NCI-H2227 treated with DMSO at 0.1 percent for 48 hours (cell line): ENCODE data around the gene ANTXR1.

ENCODE experiments used
- DNase-seq: peaks from one replicate; lab custom pipeline; 2025; lab: John Stamatoyannopoulos, UW

The ANTXR1 gene

DNA sequence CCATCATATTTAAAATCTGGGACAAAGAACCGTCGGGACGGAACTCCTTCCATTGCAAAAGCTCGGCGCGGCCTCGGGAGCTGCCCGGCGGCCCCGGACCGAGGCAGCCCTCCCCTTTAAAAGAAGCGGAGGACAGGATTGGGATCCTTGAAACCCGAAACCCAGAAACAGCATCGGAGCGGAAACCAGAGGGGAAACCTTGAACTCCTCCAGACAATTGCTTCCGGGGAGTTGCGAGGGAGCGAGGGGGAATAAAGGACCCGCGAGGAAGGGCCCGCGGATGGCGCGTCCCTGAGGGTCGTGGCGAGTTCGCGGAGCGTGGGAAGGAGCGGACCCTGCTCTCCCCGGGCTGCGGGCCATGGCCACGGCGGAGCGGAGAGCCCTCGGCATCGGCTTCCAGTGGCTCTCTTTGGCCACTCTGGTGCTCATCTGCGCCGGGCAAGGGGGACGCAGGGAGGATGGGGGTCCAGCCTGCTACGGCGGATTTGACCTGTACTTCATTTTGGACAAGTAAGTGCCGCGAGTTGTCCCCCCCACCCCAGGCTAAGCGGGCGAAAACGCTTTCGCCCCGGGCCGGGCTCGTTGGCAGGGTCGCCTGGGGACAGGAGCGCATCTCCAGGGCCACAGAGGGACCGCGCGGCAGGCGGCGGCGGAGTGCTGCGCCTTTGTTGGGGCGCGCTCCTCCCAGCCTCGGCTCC, at the start of gene ANTXR1:
Gene ANTXR1, plus strand, starts transcription at position 38 of the 698 bp plus-strand sequence. Its CDS starts 321 bp downstream, at position 359.
- peak; percentile 83 for DNase-seq

DNA sequence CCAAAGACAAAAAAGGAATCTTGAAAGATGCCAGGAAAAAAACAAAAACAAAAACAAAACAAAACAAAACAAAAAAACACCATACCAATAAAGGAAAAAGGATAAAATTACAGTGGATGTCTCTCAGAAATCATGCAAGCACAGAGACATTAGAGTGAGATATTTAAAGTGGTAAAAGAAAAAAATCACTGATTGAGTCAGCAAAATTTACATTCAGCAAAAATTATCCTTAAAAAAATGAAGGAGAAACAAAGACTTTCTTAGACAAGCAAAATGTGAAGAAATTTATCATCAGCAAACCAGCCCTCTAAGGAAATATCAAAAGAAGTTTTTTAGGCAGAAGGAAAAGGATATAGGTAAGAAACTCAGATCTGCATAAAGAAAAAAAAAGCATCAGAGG, 48.7 kb upstream of the ANTXR1 start:
- no peak for DNase-seq

DNA sequence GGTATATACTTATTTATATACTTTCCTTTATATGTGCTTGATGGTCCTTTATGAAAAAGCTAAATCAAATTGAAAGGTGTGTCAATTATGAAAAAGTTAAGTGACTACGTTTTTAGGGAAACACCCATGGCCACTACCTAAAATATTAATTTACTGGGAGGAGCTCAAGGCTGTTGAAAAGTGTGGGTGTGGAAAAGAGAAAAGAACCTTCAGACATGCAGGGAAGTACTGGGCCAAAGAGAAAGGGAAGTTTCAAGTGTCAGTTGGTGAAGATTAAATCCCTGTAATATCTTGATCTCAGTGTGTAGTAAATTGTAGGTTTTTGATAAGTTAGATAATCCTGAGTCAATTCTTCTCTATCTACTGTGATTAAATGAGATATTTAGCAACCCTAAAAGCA, 44.8 kb upstream of the ANTXR1 start:
- no peak for DNase-seq

DNA sequence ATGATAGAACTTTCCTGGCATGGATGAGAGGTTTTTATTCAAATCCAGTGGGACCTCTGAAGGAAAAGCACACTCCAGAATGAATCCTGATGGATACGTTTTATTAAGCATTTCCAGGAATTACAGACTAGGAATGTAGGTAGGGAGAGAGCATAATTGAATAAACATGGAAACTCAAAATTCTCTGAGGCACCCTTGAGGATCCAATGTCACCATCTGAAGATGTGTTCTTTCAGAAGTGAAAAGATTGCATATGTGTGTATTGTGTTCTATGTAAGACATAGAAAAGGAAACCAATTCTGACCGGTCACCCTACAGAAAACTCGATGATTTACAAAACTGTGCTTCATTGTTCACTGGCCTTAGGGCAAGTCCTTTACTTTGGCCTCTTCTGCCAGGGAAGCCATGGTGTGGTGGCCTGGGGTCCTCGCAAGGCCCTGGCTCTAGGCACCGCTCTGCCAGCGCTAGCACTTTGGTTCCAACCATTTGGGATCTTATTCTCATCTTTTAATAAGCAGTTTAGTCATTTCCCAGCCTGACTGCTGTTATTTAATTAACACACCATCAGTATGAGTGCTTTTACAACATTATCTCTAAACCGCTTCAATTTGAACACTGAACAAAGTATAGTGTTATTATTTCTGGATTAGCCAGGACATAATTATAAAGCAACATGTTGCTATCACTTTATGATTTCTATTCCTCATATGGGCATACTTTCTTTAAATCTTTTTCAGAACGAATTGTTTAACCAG, 43.1 kb upstream of the ANTXR1 start:
- DNase-seq, result no peak

DNA sequence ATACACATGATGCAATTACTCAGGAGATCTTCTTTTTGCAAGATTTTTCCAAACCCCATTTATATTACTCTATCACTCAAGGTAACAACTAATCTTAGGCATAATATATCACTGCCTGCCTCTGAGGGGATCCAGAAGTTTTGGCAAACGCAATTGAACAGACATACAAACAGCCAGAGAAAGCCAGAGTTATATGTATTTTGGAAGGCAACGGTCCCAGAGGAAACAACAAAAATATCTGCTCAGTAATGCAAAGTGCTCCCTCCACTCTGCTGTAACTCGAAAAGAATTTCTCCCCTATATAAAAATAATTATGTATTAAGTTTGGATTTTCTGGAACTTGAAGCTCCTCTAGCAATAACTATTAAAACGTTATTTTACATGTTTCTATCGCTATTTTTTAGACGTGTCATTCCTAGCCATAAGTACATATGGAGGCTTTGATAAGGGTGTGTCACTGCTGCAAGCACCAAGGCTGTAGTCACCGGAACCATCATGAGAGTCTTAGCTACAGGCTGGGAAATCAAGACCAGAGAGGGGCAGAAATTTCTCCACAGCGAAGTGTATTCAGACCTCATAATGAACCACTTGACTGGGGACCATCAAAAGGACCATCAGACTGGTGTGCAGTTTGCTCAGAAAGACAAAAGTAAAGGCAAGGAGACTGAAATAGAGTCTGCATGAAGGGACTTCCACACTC, 42.3 kb upstream of the ANTXR1 start:
- no peak for DNase-seq

DNA sequence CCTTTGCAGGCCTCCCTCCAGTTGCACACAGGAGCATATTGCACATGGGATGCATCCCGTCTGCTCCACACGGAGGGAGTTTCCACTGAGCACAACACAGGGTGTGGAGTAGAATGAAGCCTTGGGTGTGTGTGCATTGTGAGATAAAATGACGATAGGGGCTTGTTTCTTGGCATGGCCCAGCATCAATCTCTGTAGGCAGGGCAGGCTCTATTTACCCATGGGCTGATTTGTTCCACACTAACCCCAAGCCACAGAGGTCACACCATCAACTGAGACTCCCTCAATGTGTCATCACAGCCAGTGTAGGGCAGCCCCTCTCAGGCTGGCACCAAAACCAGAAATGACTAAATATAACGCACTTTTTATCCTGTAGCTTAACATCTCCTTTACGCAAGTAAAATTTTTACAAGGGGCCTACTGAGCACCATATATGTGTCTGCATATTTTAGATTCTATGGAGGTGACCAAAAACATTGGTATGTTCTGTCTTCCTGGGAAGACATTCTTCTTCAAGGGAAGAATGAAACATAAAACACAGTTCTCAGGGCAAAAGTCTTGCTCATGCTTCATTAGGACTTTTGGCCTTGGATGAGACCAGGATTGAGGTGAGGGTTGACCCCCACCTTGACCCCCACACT, 41.3 kb upstream of the ANTXR1 start:
- no peak for DNase-seq

DNA sequence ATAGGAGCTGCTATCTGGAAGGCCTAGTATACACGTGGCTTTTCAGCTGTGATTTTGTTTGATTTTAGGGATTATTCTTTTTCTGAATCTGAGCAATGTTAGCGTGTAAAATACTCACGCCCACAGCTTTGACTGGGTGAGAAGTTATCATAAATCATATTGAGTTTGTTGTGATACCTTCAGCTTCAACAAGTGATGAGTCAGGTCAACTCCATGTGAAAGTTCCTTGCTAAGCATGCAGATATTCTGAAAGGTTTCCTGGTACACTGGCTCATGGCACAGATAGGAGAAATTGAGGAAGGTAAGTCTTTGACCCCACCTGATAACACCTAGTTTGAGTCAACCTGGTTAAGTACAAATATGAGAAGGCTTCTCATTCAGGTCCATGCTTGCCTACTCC, 38.7 kb upstream of the ANTXR1 start, which contains the start of gene GKN1:
Gene GKN1, plus strand, starts transcription at position 386 of the 400 bp plus-strand sequence. CDS start 42 bp downstream, outside the sequence.
- DNase-seq, result no peak

DNA sequence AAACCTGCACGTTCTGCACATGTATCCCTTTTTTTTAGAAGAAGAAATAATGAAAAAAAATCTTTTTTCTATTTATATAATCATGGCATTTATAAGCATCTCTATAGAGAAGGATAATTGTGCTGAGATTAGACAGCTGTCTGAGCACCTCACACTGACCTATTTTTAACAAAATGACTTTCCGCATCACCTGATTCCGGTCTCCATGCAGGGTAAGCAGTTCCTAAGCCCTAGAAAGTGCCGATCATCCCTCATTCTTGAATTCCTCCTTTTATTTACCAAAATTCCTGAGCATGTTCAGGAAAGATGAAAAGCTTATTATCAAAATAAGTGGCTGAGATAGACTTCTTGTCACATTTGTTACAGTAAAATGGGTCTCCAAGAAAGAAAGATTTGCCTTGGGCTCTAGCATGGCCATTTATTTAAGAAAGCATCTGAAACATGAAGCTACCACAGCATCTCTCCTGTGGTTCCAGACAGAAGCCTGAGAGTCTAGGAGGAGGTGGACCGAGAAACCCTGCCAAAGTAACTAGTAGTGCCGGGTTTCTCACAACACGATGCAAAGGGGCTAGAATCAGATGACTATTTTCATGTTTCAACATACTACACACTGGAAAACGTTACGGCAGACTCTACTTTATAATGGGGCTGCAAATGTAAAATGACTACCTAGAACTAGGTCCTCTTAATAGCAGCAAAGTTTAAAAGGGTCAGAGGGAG, 37.9 kb upstream of the ANTXR1 start:
- DNase-seq, result no peak

DNA sequence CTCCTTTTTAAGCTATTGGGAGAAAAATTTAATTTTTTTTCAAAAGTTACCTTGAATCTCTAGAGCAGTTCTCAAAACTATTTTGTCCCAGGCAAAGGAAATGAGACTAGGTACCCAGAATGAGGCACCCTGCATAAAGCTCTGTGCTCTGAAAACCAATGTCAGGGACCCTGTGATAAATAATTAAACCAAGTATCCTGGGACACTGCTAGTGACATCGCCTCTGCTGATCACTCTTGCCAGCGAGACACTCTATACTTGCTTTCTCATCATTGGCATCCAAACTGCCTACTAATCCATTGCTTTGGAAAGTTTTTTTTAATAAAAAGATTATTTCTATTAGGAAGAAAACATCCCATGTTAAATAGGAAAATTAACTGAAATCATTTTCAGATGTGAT, 37.1 kb upstream of the ANTXR1 start:
- no peak for DNase-seq

DNA sequence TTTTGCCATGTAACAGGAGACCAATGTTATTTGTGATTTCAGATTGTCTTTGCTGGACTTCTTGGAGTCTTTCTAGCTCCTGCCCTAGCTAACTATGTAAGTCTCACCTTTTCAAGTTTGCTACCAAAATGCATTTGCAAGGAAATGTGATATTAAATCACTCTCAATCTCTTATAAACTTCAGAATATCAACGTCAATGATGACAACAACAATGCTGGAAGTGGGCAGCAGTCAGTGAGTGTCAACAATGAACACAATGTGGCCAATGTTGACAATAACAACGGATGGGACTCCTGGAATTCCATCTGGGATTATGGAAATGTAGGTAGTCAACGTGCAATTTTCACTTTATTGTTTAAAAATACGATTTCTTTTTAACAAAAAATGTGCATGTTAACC, 35.5 kb upstream of the ANTXR1 start:
- DNase-seq, result no peak

DNA sequence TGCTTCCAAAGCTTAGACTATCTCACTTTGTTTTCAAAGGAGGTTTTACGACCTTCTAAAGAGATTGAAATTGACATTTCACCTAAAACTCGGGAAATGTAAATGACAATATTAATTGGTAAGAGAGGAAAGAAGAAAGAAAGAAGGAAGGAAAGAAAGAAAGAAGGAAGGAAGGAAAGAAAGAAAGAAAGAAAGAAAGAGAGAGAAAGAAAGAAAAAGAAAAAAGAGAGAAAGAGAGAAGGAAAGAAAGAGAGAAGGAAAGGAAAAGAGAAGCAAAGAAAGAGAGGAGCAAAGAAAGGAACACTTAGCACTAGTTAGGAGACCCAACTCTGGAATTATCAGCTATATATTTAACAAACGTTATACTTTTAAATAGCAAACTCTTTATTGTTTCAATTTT, 34.9 kb upstream of the ANTXR1 start:
- DNase-seq, result no peak

DNA sequence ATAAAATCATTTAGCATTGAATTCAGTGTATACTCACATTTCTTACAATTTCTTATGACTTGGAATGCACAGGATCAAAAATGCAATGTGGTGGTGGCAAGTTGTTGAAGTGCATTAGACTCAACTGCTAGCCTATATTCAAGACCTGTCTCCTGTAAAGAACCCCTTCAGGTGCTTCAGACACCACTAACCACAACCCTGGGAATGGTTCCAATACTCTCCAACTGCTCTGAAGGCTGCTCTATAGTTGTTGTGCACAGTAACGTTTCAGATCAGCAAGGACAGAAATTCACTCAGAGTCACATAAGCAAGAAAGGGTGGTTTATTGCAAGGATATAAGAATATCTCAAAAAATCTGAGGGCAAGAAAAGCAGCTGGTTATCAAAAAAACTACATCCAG, 32.0 kb upstream of the ANTXR1 start:
- no peak for DNase-seq

DNA sequence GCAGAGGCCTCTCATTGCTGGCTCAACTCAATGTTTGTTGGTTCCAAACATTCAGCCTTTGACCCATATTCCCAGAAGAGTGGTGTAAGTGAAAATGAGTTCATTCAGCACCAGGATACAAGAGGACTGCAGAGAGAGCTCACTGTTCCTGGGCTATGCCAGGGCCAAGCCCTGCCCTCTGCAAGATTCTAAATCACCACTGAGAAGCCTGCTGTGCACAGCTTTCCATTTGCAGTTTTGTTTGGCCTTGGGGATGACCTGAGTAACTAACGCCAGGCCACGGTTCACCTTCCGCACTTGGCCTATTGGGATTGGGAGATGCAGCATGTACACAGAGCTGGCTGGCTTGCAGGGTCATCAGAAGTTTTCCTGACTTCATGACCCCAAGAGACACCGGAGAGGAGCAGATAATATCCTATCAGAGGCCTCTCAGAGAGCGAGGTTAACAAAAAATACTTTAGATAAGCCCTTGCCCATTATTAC, 25.9 kb upstream of the ANTXR1 start:
- no peak for DNase-seq

DNA sequence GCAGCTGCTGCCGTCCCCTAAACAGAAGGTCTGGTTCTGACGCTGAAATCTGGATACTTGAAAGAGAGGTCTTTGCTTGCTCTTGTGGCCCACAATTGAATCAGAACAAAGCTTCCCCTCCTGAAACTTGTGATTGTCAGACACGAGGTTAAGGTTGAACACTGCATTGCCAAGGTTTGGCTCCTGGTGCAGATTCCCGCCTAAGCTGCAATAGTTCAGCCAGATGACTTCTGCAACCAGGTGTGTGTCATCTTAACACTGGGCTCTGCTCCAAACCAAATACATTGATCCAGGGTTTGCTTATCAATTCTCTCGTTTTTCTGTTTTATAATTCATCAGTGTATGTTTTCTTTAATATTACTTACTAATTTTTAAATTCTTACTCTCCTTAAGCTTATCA, 23.9 kb upstream of the ANTXR1 start:
- no peak for DNase-seq

DNA sequence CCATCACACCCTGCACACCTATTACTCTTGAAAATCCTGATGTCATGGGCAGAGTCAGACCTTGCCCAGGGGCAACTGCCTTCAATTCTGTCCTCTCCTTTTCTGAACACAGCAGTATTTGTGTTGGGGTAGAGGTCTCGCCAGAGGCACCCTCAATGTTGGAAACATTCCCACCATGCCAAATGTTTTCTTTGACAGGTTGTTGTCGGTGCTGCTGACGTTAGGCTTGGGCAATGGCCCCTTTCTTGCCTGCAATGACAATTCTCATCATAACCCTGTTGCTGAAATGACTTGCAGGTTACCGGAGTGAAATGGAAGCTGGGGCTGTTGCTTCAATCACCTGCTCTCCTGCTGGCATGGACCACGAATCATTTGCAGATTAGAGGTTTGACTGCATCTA, 20.6 kb upstream of the ANTXR1 start:
- no peak for DNase-seq

DNA sequence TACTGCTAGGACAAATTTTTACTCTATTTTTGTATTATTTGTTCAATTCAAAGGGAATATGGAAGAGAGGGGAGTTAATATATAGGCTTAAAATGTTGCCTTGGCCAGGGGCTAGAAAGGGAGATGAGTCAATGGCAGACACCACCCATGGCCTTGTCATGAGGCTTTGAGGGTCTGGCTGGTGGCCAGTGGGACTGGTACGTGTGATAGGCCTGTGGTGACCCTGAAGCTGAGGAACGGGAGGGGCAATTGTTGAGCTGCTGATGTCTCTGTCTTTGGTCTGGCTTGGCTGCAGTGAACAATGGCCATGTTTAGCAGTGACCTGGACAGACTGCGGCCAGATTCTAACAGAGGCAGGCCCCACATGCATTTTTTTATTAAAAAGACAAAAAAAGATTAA, 20.0 kb upstream of the ANTXR1 start:
- DNase-seq, result no peak

DNA sequence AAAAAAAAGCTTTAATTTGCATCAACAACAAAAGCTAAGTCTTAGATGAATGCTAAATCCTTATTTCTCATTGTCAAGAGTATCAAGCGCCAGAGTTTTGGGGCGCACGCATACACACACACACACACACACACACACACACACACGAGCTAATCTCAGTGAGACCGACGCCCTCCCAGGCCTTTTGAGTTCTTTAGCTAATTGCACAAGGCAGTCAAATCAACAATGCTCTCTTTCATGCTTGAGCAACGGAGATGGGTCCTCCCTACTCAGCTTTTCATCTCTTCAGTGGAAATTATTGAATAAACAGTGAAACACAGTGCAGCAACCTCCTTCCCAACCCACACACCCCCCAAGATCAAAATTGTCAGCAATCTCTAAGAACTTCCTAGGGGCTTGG, 19.3 kb upstream of the ANTXR1 start:
- no peak for DNase-seq

DNA sequence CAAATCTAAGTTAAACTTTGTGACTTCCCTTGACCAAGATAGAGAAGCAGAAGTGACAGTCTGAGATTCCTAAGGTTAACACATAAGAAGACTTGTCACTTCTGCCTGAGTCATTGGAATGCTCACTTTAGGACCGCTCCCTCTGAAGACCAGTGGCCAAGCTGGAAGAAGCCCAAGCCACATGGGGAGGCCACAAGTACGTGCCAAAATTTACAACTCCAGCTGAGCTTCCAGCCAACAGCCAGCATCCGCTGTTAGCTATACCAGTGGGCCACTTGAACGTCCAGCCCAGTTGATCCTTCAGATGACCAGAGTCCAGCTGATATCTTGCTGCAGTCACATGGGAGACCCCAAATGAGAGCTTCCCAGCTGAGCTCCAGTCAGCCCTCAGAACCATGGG, 18.1 kb upstream of the ANTXR1 start:
- no peak for DNase-seq

DNA sequence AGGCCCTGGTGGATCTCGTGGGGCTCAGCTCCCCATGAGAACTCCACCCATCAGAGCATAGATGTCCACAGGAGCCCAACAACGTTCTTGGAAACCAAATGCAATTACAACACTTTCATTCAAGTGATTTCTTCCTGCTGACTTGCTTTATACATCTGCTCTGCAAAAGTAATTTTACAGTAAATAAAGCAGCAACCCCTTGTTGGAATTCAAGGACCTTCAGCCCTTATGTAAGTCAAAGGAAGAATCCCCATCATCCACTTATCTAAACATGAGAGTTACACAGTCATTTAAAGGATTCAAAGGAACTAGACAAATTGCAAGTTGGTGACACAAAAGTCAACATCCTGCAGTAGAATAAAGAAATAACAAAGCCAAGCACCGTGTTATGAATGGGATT, 17.1 kb upstream of the ANTXR1 start:
- peak; percentile 8 for DNase-seq

DNA sequence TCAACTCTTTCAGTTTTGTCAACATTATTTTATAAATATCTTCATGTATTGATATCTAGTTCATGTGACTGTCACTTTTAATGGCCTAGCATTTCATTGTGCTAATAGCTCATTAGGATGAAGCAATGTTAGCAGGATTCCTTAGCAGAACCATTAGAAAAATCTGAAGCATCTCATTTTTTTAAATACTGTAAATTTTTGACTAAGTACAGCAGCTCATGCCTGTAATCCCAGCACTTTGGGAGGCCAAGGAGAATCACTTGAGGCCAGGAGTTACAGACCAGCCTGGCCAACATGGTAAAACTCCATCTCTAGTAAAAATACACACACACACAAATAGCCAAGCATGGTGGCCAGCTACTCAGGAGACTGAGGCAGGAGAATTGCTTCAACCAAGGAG, 15.6 kb upstream of the ANTXR1 start:
- no peak for DNase-seq

DNA sequence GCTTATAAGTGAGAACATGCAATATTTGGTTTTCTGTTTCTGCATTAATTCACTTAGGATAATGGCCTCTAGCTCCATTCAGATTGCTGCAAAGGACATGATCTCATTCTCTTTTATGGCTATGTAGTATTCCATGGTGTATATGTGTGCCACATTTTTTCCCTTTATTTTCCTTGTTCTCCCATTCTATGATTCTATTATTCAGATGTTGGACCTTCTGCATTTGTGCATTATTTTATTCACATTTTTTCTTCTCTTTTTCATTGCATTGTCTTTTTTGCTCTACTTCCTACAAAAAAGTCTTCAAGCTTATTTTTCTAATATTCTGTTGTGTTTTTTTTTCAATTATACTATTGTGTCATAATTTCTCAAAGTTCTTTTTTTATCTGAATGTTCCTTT, 11.1 kb upstream of the ANTXR1 start:
- no peak for DNase-seq

DNA sequence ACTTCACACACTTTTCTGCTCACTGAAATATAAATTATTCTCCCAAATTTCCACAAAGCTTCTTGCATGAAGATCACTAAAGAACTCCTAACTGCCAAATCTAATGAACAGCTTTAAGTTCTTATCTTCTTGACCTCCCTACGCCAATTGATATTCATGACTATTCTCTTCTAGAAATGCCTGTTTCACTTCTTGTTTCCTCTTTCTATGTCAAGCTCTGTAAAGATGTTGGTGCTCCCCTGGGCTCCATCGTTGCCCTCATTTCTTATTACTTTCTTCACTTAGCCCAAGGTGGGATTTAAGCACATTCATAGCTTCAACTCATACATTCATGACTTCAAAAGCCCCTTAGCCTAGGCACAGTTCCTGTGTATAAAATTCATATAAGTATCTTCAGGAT, 9.2 kb upstream of the ANTXR1 start:
- no peak for DNase-seq
